CD4-positive, alpha-beta T cell (primary cell): Measurements from ENCODE around the gene ZNF444. TPM values are rescaled to one million over a fixed set of nuclear protein-coding genes. Genes with fewer than 3 reads are reported as not detected.
"Not testable (repeated sequence)": the region's sequence is repeated elsewhere in the genome, so short reads cannot be mapped to it uniquely, and the experiment has no call there.

ENCODE experiments used
- ATAC-seq: fragments of 200-7000 bp; cut with Tn5 transposase; one replicate; pipeline ENCODE4 v1.10.0; 2022; ENCODE audit warnings: mild to moderate bottlenecking; ENCODE audit not compliant: poor library complexity
- CTCF ChIA-PET: fragments of 350-600 bp; sonication (Branson Sonifier 250); formaldehyde crosslinking; loops from one replicate; lab custom pipeline; 2021; ENCODE audit warnings: antibody characterized with exemption, inconsistent platforms; lab: Charles Lee
- POLR2A ChIA-PET: fragments of 350-600 bp; sonication (Branson Sonifier 250); formaldehyde crosslinking; loops from one replicate; lab custom pipeline; 2021; ENCODE audit warnings: antibody characterized with exemption, inconsistent platforms; lab: Charles Lee
- DNase-seq, 14 experiments: peaks; one replicate each; pipeline ENCODE4 v3.0.0-alpha.2; 2013 to 2020; ENCODE audit warnings: mixed read lengths in 2 of 14
- H3K27ac ChIP-seq, 2 donors: one replicate each; pipeline versions ENCODE4 v1.5.1 to v1.7.0; 2013; ENCODE audit warnings: low read length in 2 of 2, low read depth in 1 of 2, mild to moderate bottlenecking in 1 of 2
- H3K27me3 ChIP-seq, 2 experiments: 1 replicate in 1 of 2; 2 replicates in 1 of 2; pipeline versions ENCODE4 v1.6.1 to v1.7.0; 2013; ENCODE audit warnings: low read length in 2 of 2, control low read depth in 1 of 2, mild to moderate bottlenecking in 1 of 2, moderate library complexity in 1 of 2; ENCODE audit not compliant: insufficient read depth in 2 of 2, control insufficient read depth in 1 of 2
- H3K36me3 ChIP-seq: one replicate; pipeline ENCODE4 v1.6.1; 2013; ENCODE audit warnings: low read length, control low read depth; ENCODE audit not compliant: insufficient read depth
- H3K4me1 ChIP-seq: one replicate; pipeline ENCODE4 v1.6.1; 2013; ENCODE audit warnings: low read length, control low read depth; ENCODE audit not compliant: insufficient read depth
- H3K4me3 ChIP-seq: one replicate; pipeline ENCODE4 v1.5.1; 2013; ENCODE audit warnings: mild to moderate bottlenecking, low read length, moderate library complexity
- H3K9me3 ChIP-seq, 2 experiments: 1 replicate in 1 of 2; 2 replicates in 1 of 2; pipeline versions ENCODE4 v1.6.1 to v1.7.0; 2013; ENCODE audit warnings: low read length in 2 of 2, mild to moderate bottlenecking in 2 of 2, control low read depth in 1 of 2, moderate library complexity in 1 of 2; ENCODE audit not compliant: control insufficient read depth in 1 of 2, insufficient read depth in 1 of 2
- H3K27ac Mint-ChIP-seq: one replicate; pipeline ENCODE4 v1.8.0; 2020; ENCODE audit warnings: mixed read lengths
- H3K27me3 Mint-ChIP-seq: one replicate; pipeline ENCODE4 v1.8.0; 2021; ENCODE audit warnings: mixed read lengths
- H3K36me3 Mint-ChIP-seq: one replicate; pipeline ENCODE4 v1.8.0; 2021; ENCODE audit warnings: low read depth, mixed read lengths
- H3K4me1 Mint-ChIP-seq: one replicate; pipeline ENCODE4 v1.8.0; 2021; ENCODE audit warnings: low read depth, mixed read lengths
- H3K4me3 Mint-ChIP-seq: one replicate; pipeline ENCODE4 v1.8.0; 2020; ENCODE audit warnings: mild to moderate bottlenecking, mixed read lengths
- H3K9me3 Mint-ChIP-seq: one replicate; pipeline ENCODE4 v1.8.0; 2020; ENCODE audit warnings: mixed read lengths
- CTCF ChIP-seq: fragments of 200-600 bp; IDR thresholded peaks from one replicate; pipeline ENCODE4 v1.8.0; 2022; ENCODE audit warnings: antibody characterized with exemption, mild to moderate bottlenecking
- intact Hi-C, 2 experiments: fragments of 100-400 bp; cut with DNase I in 1 of 2; cut with micrococcal nuclease in 1 of 2; formaldehyde crosslinking; loops; one replicate each; pipeline versions ENCODE4 v1.15.1 to v1.9.0; 2023 to 2025; cut with DNase I, micrococcal nuclease
- total RNA-seq, 174 experiments: library from RNA in 2 of 174; stranded (reverse) in 2 of 174; gene quantifications; one replicate each; pipeline ENCODE4 v1.2.3 and lab custom pipeline; 2021 to 2026

The ZNF444 gene
- total RNA-seq, 2 experiments from 2014 or later, result 13.5 TPM

GRCh38 chr19:56191711-56192110 is 50.6 kb downstream of the ZNF444 start:
- Mint-ChIP-seq H3K9me3 (no peaks in the 10 kb centered on the region), H3K4me1 (no peaks in the 10 kb centered on the region), H3K27ac (no peak overlapping the region), H3K27me3 (peaks cover 4% of the 10 kb centered on the region), H3K4me3 (no peak overlapping the region), H3K36me3 (no peaks in the 10 kb centered on the region)
- Histone ChIP-seq H3K27me3 (peaks cover 0 to 2% of the 10 kb centered on the region in 2 experiments), H3K4me3 (no peak overlapping the region), H3K36me3 (no peaks in the 10 kb centered on the region), H3K27ac (no peak overlapping the region), H3K4me1 (no peaks in the 10 kb centered on the region), H3K9me3 (no peaks in the 10 kb centered on the region)
- ChIA-PET POLR2A (no interaction called here), CTCF (no interaction called here)
- DNase-seq (no peak), ATAC-seq (no peak)
- intact Hi-C loops, result no loop called here
- no peak for TF ChIP-seq CTCF

DNA sequence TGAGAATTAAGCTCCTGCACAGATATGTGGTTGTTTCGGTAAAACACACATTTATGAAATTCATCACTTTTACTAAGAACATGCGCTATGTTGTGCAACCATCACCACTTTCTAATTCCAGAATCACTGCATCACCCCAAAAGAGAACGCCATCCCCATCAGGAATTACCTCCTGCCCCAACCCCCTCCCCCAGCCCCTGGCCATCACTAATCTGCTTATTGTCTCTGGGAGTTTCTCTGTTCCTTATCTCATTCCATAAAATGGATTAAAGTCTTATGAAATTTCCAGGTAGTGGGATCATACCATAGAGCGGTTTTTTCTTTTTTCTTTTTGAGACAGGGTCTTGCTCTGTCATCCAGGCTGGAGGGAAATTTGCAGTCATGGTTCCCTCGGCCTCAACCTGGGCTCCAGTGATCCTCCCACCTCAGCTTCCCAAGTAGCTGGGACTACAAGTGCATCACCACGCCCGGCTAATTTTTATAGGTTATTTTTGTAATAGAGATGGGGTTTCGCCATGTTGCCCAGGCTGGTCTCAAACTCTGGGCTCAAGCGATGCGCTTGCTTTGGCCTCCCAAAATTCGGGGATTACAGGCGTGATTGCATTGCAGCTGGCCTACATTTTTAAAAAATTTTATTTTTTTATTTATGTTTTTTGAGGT is 53.0 kb downstream of the ZNF444 start:
- Histone ChIP-seq H3K9me3 (no peaks in the 10 kb centered on the region), H3K27me3 (peaks cover 0 to 2% of the 10 kb centered on the region in 2 experiments), H3K27ac (no peak overlapping the region), H3K36me3 (no peaks in the 10 kb centered on the region), H3K4me3 (no peak overlapping the region), H3K4me1 (no peaks in the 10 kb centered on the region)
- ATAC-seq, result no peak
- H3K9me3 Mint-ChIP-seq, result no peaks in the 10 kb centered on the region
- no peaks in the 10 kb centered on the region for H3K27me3 Mint-ChIP-seq
- TF ChIP-seq CTCF, result no peak
- no peaks in the 10 kb centered on the region for H3K4me1 Mint-ChIP-seq
- no peak overlapping the region for H3K4me3 Mint-ChIP-seq
- intact Hi-C loops, result no loop called here
- H3K36me3 Mint-ChIP-seq, result no peaks in the 10 kb centered on the region
- DNase-seq, result no peak
- ChIA-PET CTCF (no interaction called here), POLR2A (no interaction called here)
- no peak overlapping the region for H3K27ac Mint-ChIP-seq

GRCh38 chr19:56197646-56198045 is 56.6 kb downstream of the ZNF444 start, which contains the start of gene ZSCAN5B:
Gene ZSCAN5B (minus strand): TSS chr19:56197783. CDS start chr19:56193052, 4,731 bp downstream.
- H3K27ac Mint-ChIP-seq, CTCF ChIA-PET, DNase-seq, POLR2A ChIA-PET, H3K4me3 ChIP-seq, H3K27ac ChIP-seq, H3K9me3 ChIP-seq, H3K4me1 ChIP-seq, H3K27me3 ChIP-seq, intact Hi-C loops, H3K4me3 Mint-ChIP-seq, ATAC-seq, H3K9me3 Mint-ChIP-seq, H3K36me3 ChIP-seq, H3K4me1 Mint-ChIP-seq, H3K36me3 Mint-ChIP-seq, H3K27me3 Mint-ChIP-seq: not testable (repeated sequence)

- Histone ChIP-seq H3K9me3 (no peaks in the 10 kb centered on the region), H3K4me1 (no peaks in the 10 kb centered on the region), H3K4me3 (no peak overlapping the region), H3K36me3 (no peaks in the 10 kb centered on the region), H3K27ac (no peak overlapping the region), H3K27me3 (no peaks in the 10 kb centered on the region)
- Mint-ChIP-seq H3K27ac (no peak overlapping the region), H3K36me3 (no peaks in the 10 kb centered on the region), H3K4me3 (no peak overlapping the region), H3K27me3 (no peaks in the 10 kb centered on the region), H3K4me1 (no peaks in the 10 kb centered on the region), H3K9me3 (no peaks in the 10 kb centered on the region)
- TF ChIP-seq CTCF, result no peak
- intact Hi-C loops, result no loop called here
- ATAC-seq (no peak), DNase-seq (no peak)
- POLR2A ChIA-PET, result no interaction called here
- CTCF ChIA-PET, result no interaction called here
Observed at GRCh38 chr19:56199687-56200086, 58.6 kb downstream of the ZNF444 start.
